ENCODE measurements around the gene SLC22A23. TPM values are rescaled to one million over a fixed set of nuclear protein-coding genes. Genes with fewer than 3 reads are reported as not detected.

Gene SLC22A23
- total RNA-seq (2022; extraction: Qiagen RNA extraction; ENCODE audit: low read depth), result 8.4 to 11.8 TPM (median 10.6 TPM) in 5 replicates

GRCh38 chr6:3456898-3457709 lies at the start of gene SLC22A23:
Gene SLC22A23 (minus strand): TSS chr6:3457050. CDS start chr6:3456559, 491 bp downstream.

GRCh38 chr6:3258720-3259490 lies 197.9 kb downstream of the SLC22A23 start, which contains the start of gene PSMG4:
Gene PSMG4 (plus strand): TSS chr6:3258947. CDS start chr6:3259023, 76 bp downstream.

GRCh38 chr6:3227363-3228045 lies 229.3 kb downstream of the SLC22A23 start, which contains the start of gene TUBB2B:
Gene TUBB2B (minus strand): TSS chr6:3227653. CDS start chr6:3227543, 110 bp downstream.

Other genes starting within 250 kb of the SLC22A23 start
- 11.3 to 14.6 TPM (median 13.3 TPM) in 5 replicates for gene TUBB2B, start 229.4 kb downstream of the SLC22A23 start, total RNA-seq (2022; extraction: Qiagen RNA extraction; ENCODE audit: low read depth)
- gene PSMG4, start 198.1 kb downstream of the SLC22A23 start, total RNA-seq (2022; extraction: Qiagen RNA extraction; ENCODE audit: low read depth), result 19.5 to 27.4 TPM (median 27.0 TPM) in 5 replicates